K562 (cell line): ENCODE data around the gene DOCK4. TPM values are rescaled to one million over a fixed set of nuclear protein-coding genes. Genes with fewer than 3 reads are reported as not detected.

Experiments used
- ATAC-seq: fragments of 200-7000 bp; cut with Tn5 transposase; 3 replicates; pipeline ENCODE4 v1.9.1; 2020; ENCODE audit warnings: moderate library complexity
- BruUV-seq: library from RNA; stranded (reverse); fragments of 400-500 nt; replicated peaks from 2 replicates; lab custom pipeline; 2021; lab: Mats Ljungman, UMichigan
- CTCF ChIA-PET: fragments of 300-600 bp; formaldehyde crosslinking; extraction: SDS; loops from one replicate; lab custom pipeline; 2021; ENCODE audit warnings: low intra/inter-chr PET ratio; lab: Yijun Ruan, JAX
- POLR2A ChIA-PET: fragments of 300-600, 350-650 bp; sonication (Branson Sonifier 250); formaldehyde crosslinking; extraction: SDS; loops from one replicate; lab custom pipeline; 2021; ENCODE audit warnings: antibody characterized with exemption, inconsistent platforms; lab: Yijun Ruan, JAX
- DNase-seq, 4 experiments: peaks; one replicate each; pipeline versions ENCODE4 v3.0.0 to v3.0.0-alpha.2; 2011 to 2018; ENCODE audit warnings: low spot score in 3 of 4, mixed read lengths in 3 of 4; ENCODE audit errors: extremely low read depth in 1 of 4
- FAIRE-seq: peaks from 2 replicates; lab custom pipeline; 2011; peaks lifted over from hg19 to GRCh38; lab: Jason Lieb, UNC
- H2AFZ ChIP-seq: 2 replicates; pipeline ENCODE4 v1.6.0; 2011; ENCODE audit warnings: low read depth, low read length, control low read depth, inconsistent platforms
- H3K27ac ChIP-seq: fragments of 200-600 bp; 3 replicates; pipeline ENCODE4 v1.8.0; 2011; ENCODE audit warnings: low read depth, mild to moderate bottlenecking, control low read depth, inconsistent platforms, low read length, moderate library complexity, mixed read lengths; ENCODE audit errors: extremely low read depth
- H3K27me3 ChIP-seq, 2 experiments: fragments of 300-600 bp in 1 of 2; 2 replicates in 1 of 2; 3 replicates in 1 of 2; pipeline versions ENCODE4 v1.6.0 to v1.8.0; 2011; ENCODE audit warnings: inconsistent platforms in 2 of 2, low read length in 2 of 2, mild to moderate bottlenecking in 1 of 2, mixed read lengths in 1 of 2, moderate library complexity in 1 of 2; ENCODE audit not compliant: control insufficient read depth in 2 of 2, insufficient read depth in 2 of 2
- H3K36me3 ChIP-seq: fragments of 300-600 bp; 3 replicates; pipeline ENCODE4 v1.8.0; 2011; ENCODE audit warnings: mild to moderate bottlenecking, low read length, inconsistent platforms; ENCODE audit not compliant: control insufficient read depth, insufficient read depth
- H3K4me1 ChIP-seq, 2 experiments: fragments of 200-600 bp in 1 of 2; replicated peaks in 1 of 2; 2 replicates in 1 of 2; 3 replicates in 1 of 2; pipeline versions ENCODE4 v1.5.1 to v1.8.0; 2011; ENCODE audit warnings: inconsistent platforms in 2 of 2, low read length in 2 of 2, mild to moderate bottlenecking in 1 of 2, mixed read lengths in 1 of 2, moderate library complexity in 1 of 2; ENCODE audit not compliant: control insufficient read depth in 2 of 2, insufficient read depth in 2 of 2
- H3K4me2 ChIP-seq: 2 replicates; pipeline ENCODE4 v1.6.1; 2011; ENCODE audit warnings: low read length, control low read depth, inconsistent platforms, mixed read lengths; ENCODE audit not compliant: insufficient read depth
- H3K4me3 ChIP-seq: fragments of 200-600 bp; sonication (generic), shearing (Covaris generic); 2 replicates; pipeline ENCODE4 v1.5.1; 2016; ENCODE audit warnings: control low read depth, inconsistent platforms
- H3K79me2 ChIP-seq: fragments of 200-600 bp; 3 replicates; pipeline ENCODE4 v1.8.0; 2011; ENCODE audit warnings: low read length, inconsistent platforms; ENCODE audit not compliant: control insufficient read depth, insufficient read depth
- H3K9ac ChIP-seq, 2 experiments: 2 replicates each; pipeline versions ENCODE4 v1.6.0 to v1.6.1; 2011; ENCODE audit warnings: low read depth in 2 of 2, low read length in 2 of 2, control low read depth in 1 of 2, inconsistent platforms in 1 of 2, mild to moderate bottlenecking in 1 of 2, mixed read lengths in 1 of 2; ENCODE audit not compliant: insufficient read depth in 1 of 2
- H3K9me1 ChIP-seq: one replicate; pipeline ENCODE4 v1.6.0; 2011; ENCODE audit warnings: inconsistent platforms, mild to moderate bottlenecking, low read length, moderate library complexity; ENCODE audit not compliant: control insufficient read depth, insufficient read depth
- H3K9me3 ChIP-seq: replicated peaks from 2 replicates; pipeline ENCODE4 v1.5.1; 2011; ENCODE audit warnings: low read depth, low read length, inconsistent platforms; ENCODE audit not compliant: control insufficient read depth, insufficient read depth
- H4K20me1 ChIP-seq: replicated peaks from 2 replicates; pipeline ENCODE4 v1.6.1; 2011; ENCODE audit warnings: low read length, inconsistent platforms, mixed read lengths; ENCODE audit not compliant: control insufficient read depth, insufficient read depth
- BRCA1 ChIP-seq, 2 experiments: fragments of 450-650 bp in 1 of 2; sonication (generic) in 1 of 2; formaldehyde crosslinking in 1 of 2; IDR thresholded peaks; 2 replicates each; pipeline versions ENCODE4 v1.5.0 to v1.6.1; 2017 to 2020; ENCODE audit warnings: mild to moderate bottlenecking in 1 of 2, missing genetic modification reagents in 1 of 2
- CBX3 ChIP-seq, 2 experiments: IDR thresholded peaks; 1 replicate in 1 of 2; 2 replicates in 1 of 2; pipeline ENCODE4 v1.6.1; 2012; ENCODE audit warnings: inconsistent platforms in 2 of 2, low read length in 2 of 2, borderline replicate concordance in 1 of 2, control low read depth in 1 of 2
- CBX5 ChIP-seq: IDR thresholded peaks from 2 replicates; pipeline ENCODE4 v1.6.1; 2014; ENCODE audit warnings: low read depth, borderline replicate concordance
- CREB3L1 ChIP-seq: fragments of 450-650 bp; IDR thresholded peaks from 2 replicates; pipeline ENCODE4 v1.6.1; 2014; ENCODE audit warnings: low read depth, mild to moderate bottlenecking, moderate library complexity, borderline replicate concordance
- ELK1 ChIP-seq: sonication (generic); formaldehyde crosslinking; IDR thresholded peaks from 2 replicates; pipeline ENCODE4 v1.8.1; 2022; ENCODE audit warnings: missing genetic modification reagents
- HBP1 ChIP-seq: fragments of 450-650 bp; formaldehyde crosslinking; IDR thresholded peaks from 2 replicates; pipeline ENCODE4 v1.4.0; 2022; ENCODE audit warnings: missing genetic modification characterization
- OTX1 ChIP-seq: fragments of 450-650 bp; formaldehyde crosslinking; IDR thresholded peaks from 2 replicates; pipeline ENCODE4 v1.4.0; 2022; ENCODE audit warnings: mild to moderate bottlenecking
- RAD51 ChIP-seq: fragments of 450-650 bp; IDR thresholded peaks from 2 replicates; pipeline ENCODE4 v1.7.1; 2016; ENCODE audit warnings: low read depth, mild to moderate bottlenecking, borderline replicate concordance
- SIN3B ChIP-seq: fragments of 450-650 bp; IDR thresholded peaks from 2 replicates; pipeline ENCODE4 v1.6.1; 2017; ENCODE audit warnings: low read depth, mild to moderate bottlenecking, moderate library complexity
- SMARCE1 ChIP-seq: fragments of 450-650 bp; IDR thresholded peaks from 2 replicates; pipeline ENCODE4 v1.7.1; 2016; ENCODE audit warnings: mild to moderate bottlenecking
- TRIM28 ChIP-seq: fragments of 450-650 bp; IDR thresholded peaks from 2 replicates; pipeline ENCODE4 v1.6.1; 2017
- ZNF174 ChIP-seq: fragments of 250-450 bp; sonication (Bioruptor Pico); IDR thresholded peaks from 2 replicates; pipeline ENCODE4 v1.4.0; 2020; ENCODE audit warnings: mild to moderate bottlenecking
- ZNF24 ChIP-seq: fragments of 450-650 bp; IDR thresholded peaks from 2 replicates; pipeline ENCODE4 v1.6.1; 2016
- ZNF280A ChIP-seq: fragments of 450-650 bp; IDR thresholded peaks from 2 replicates; pipeline ENCODE4 v1.6.1; 2018; ENCODE audit warnings: mild to moderate bottlenecking, low read depth; ENCODE audit not compliant: partially characterized antibody
- WGBS: fragments of 100-300 bp; shearing (Covaris generic); methylation state at CpG from one replicate; pipeline ENCODE4 v1.1.6; 2016; ENCODE audit warnings: low coverage, mixed read lengths; ENCODE audit not compliant: insufficient coverage; ENCODE audit errors: missing lambda C conversion rate; 5-methylcytosine and 5-hydroxymethylcytosine counted together
- in situ Hi-C: fragments of 300-500 bp; cut with MboI; formaldehyde crosslinking; loops from 4 replicates; pipeline ENCODE4 v1.15.0; 2018; ENCODE audit warnings: inconsistent platforms, mixed read lengths
- intact Hi-C: fragments of 100-400 bp; cut with micrococcal nuclease; formaldehyde crosslinking; loops from 2 replicates; pipeline ENCODE4 v1.14.2; 2022
- polyA plus RNA-seq, 8 experiments: library from polyadenylated mRNA; depleted of rRNA in 4 of 8; stranded (reverse) in 5 of 8; unstranded in 3 of 8; fragments of >200 nt; fragmentation: Nextera tagmentation in 2 of 8; fragmentation: Illumina TruSeq in 1 of 8; extraction: Ambion mirVana in 2 of 8; extraction: Trizol in 1 of 8; gene quantifications; 2 replicates each; pipeline versions ENCODE4 v1.2.1 to v1.2.3, GENCODE V29; 2011 to 2014; ENCODE audit warnings: inconsistent platforms in 1 of 8, missing spikeins in 1 of 8
- total RNA-seq, 7 experiments: library from RNA; depleted of rRNA in 6 of 7; stranded (reverse); fragments of >200 nt in 6 of 7; fragmentation: Illumina TruSeq in 2 of 7; extraction: Trizol in 2 of 7; gene quantifications; 2 replicates each; pipeline versions ENCODE4 v1.2.1 to v1.2.3, GENCODE V29; 2011 to 2021; ENCODE audit warnings: low replicate concordance in 1 of 7

DOCK4 gene
- total and polyA plus RNA-seq, 9 of the 15 experiments (the other 6 are each of a cell fraction or from before 2014, with no cell fraction given), result 0.42 to 5.7 (median 2.3) TPM

- in situ Hi-C loops, result no loop called here
These were observed 263.6 kb downstream of the DOCK4 start for GRCh38 chr7:111942450-111943081.

More at GRCh38 chr7:111942450-111943081, 263.6 kb downstream of the DOCK4 start:
- intact Hi-C loops, result no loop called here
- Histone ChIP-seq H2AFZ (no peak overlapping the region), H3K27me3 (no peaks in the 10 kb centered on the region), H3K9ac (no peak overlapping the region), H3K4me3 (no peak overlapping the region), H3K9me1 (no peaks in the 10 kb centered on the region), H3K36me3 (no peaks in the 10 kb centered on the region), H3K4me1 (no peaks in the 10 kb centered on the region), H4K20me1 (no peaks in the 10 kb centered on the region), H3K9me3 (no peaks in the 10 kb centered on the region; the same call in 1 of the 2 replicates), H3K4me2 (no peak overlapping the region), H3K27ac (no peak overlapping the region), H3K79me2 (no peaks in the 10 kb centered on the region)
- ChIA-PET CTCF (no interaction called here), POLR2A (no interaction called here)
- under 1% methylated on average over 5 of the region's 5 CpGs for WGBS
- BruUV-seq, result no TSS peak
- FAIRE-seq, result no peak
- no peak for ATAC-seq
- TF ChIP-seq OTX1 (CRISPR knock-in tag), result no peak
- no peak for TF ChIP-seq ZNF24
- TF ChIP-seq CBX5, result peak; percentile 74; the same call in 1 of the 2 replicates
- no peak for TF ChIP-seq CREB3L1
- TF ChIP-seq ZNF174 (CRISPR knock-in tag), result no peak
- no peak for TF ChIP-seq BRCA1 (IDR thresholded peaks at IDR 0.05)
- TF ChIP-seq BRCA1 (CRISPR knock-in tag; IDR thresholded peaks at IDR 0.05), result no peak
- no peak for TF ChIP-seq RAD51
- no peak for TF ChIP-seq HBP1
- TF ChIP-seq SMARCE1, result no peak
- TF ChIP-seq SIN3B, result no peak
- TF ChIP-seq ZNF280A, result peak; percentile 96
- no peak for TF ChIP-seq ELK1 (CRISPR knock-in tag)
- peak; percentile 86 for TF ChIP-seq TRIM28
- TF ChIP-seq CBX3 (IDR thresholded peaks at IDR 0.05; ENCODE audit: borderline replicate concordance in 1 of 2, low read length in 2 of 2), result peak in 1 of 2 experiments; percentile 98; a peak in 2 of 3 replicates
- DNase-seq, result no peak
